Activated naive CD4-positive, alpha-beta T cell treated with anti-CD3 and anti-CD28 coated beads, Interleukin-2, amount 50 U/mL, for 16 hours (primary cell): ENCODE results near the gene VIPR1.

ENCODE experiments used
- DNase-seq: peaks from one replicate; pipeline ENCODE4 v3.0.0-alpha.2; 2020

Gene VIPR1

GRCh38 chr3:42581400-42581708, 78.9 kb downstream of the VIPR1 start:
- no peak for DNase-seq

- DNase-seq: peak; percentile 95
Measured at GRCh38 chr3:42581709-42582473, 79.4 kb downstream of the VIPR1 start, which contains the start of gene SEC22C. TSS of gene SEC22C (minus strand) at chr3:42581967. CDS start at chr3:42569046, 12,921 bp downstream.

GRCh38 chr3:42582474-42583070, 80.1 kb downstream of the VIPR1 start:
- DNase-seq: no peak
